ENCODE data around the gene DCAF8L2.

The DCAF8L2 gene

GRCh38 chrX:27583976-27584375 lies 6.2 kb upstream of the DCAF8L2 start:
- TF ChIP-seq, protein P1, sequence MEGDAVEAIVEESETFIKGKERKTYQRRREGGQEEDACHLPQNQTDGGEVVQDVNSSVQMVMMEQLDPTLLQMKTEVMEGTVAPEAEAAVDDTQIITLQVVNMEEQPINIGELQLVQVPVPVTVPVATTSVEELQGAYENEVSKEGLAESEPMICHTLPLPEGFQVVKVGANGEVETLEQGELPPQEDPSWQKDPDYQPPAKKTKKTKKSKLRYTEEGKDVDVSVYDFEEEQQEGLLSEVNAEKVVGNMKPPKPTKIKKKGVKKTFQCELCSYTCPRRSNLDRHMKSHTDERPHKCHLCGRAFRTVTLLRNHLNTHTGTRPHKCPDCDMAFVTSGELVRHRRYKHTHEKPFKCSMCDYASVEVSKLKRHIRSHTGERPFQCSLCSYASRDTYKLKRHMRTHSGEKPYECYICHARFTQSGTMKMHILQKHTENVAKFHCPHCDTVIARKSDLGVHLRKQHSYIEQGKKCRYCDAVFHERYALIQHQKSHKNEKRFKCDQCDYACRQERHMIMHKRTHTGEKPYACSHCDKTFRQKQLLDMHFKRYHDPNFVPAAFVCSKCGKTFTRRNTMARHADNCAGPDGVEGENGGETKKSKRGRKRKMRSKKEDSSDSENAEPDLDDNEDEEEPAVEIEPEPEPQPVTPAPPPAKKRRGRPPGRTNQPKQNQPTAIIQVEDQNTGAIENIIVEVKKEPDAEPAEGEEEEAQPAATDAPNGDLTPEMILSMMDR (IDR thresholded peaks at IDR 0.05; ENCODE audit: insufficient read depth, missing control alignments) = no peak
- no peak for FAIRE-seq
- no peak for DNase-seq (ENCODE audit: insufficient read length, low spot score)

- FAIRE-seq (no peak), DNase-seq (ENCODE audit: insufficient read length, low spot score) (no peak)
- TF ChIP-seq, protein P1 (IDR thresholded peaks at IDR 0.05; ENCODE audit: insufficient read depth, missing control alignments) = no peak
Measured at GRCh38 chrX:27591938-27592337, 1.8 kb downstream of the DCAF8L2 start.

DNA sequence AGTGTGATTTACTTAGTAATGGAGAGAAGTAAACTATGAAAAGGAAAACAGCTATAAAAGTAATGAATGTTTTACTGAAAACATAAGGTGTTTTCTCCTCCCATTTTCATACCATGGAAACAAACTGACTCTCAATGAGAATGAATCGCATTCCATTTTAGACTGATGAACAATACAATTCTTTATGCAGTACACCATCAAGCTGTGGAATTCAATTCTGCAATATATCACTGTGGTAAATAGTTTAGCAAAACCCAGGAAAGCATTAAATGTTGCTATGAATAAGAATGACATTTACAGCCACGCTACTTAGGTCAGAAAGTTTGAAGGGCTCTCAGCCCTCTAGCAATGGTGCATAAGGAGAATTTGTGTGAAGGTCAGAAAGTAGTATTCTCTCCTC lies 7.4 kb downstream of the DCAF8L2 start:
- peak; percentile 38 for FAIRE-seq
- TF ChIP-seq, protein P1 (IDR thresholded peaks at IDR 0.05; ENCODE audit: insufficient read depth, missing control alignments) = no peak
- DNase-seq (ENCODE audit: insufficient read length, low spot score) = no peak

DNA sequence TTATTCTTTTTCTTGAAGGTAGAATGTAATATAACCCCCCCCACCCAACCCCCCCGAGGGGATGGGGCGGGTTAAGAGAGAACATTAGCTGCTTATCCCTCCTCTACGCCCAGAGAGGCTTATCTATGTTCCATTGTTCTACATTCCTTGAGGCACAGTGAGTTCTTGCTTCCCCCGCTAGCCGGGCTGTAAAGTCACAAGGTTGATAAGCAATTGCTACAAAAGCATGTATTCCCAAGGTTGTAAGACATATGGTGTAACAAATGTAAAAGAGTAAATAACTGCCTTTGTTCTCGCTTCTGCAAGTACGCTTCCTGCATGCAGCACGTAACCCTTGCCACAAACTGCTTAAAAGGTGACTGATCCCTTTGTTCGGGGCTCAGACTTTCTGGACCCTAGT lies 8.2 kb downstream of the DCAF8L2 start:
- TF ChIP-seq, protein P1 (IDR thresholded peaks at IDR 0.05; ENCODE audit: insufficient read depth, missing control alignments) = no peak
- FAIRE-seq (no peak), DNase-seq (ENCODE audit: insufficient read length, low spot score) (no peak)

- TF ChIP-seq, protein P1 (IDR thresholded peaks at IDR 0.05; ENCODE audit: insufficient read depth, missing control alignments) = no peak
- no peak for DNase-seq (ENCODE audit: insufficient read length, low spot score)
- FAIRE-seq = no peak
Measured at GRCh38 chrX:27599928-27600327, 9.8 kb downstream of the DCAF8L2 start.

DNA sequence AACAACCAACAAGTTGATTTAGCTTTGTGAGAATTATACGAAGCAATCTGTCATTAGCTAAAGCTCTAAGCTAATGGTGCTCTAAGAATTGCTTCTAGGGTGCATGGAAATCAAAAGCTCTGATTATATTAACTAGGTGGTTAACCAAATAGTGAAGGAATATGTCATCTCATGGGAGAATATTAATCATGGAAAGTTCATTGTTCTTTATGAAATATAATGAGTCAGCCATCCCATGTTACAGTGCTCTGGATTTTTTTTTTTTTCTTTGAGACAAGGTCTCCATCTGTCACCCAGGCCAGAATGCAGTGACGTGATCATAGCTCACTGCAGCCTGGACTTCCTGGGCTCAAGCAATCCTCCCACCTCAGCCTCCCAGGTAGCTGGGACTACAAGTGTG lies 10.5 kb downstream of the DCAF8L2 start:
- FAIRE-seq (peak; percentile 44), DNase-seq (ENCODE audit: insufficient read length, low spot score) (no peak)
- TF ChIP-seq, protein P1 (IDR thresholded peaks at IDR 0.05; ENCODE audit: insufficient read depth, missing control alignments) = no peak

DNA sequence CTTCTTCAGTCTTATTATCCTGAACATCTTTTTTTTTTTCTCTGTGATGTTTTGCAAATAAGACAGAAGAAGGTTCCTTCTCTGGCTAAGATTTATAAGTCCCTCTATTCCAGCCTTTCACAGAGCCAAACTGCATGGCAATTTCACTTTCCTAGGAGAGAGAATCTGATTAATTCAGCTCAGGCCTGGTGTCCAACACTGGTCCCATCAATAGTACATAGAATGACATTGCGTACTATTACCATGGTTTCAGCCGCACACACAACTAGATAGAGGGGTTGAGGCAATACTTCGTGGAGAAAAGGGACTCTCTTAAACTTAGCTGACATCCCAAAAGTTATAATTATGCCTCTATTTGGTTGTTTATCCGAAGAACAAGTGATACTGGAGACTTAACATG lies 18.5 kb downstream of the DCAF8L2 start:
- TF ChIP-seq, protein P1 (IDR thresholded peaks at IDR 0.05; ENCODE audit: insufficient read depth, missing control alignments) = no peak
- DNase-seq (ENCODE audit: insufficient read length, low spot score) (no peak), FAIRE-seq (no peak)
